ENCODE data around the gene SLC16A7. TPM values are rescaled to one million over a fixed set of nuclear protein-coding genes. Genes with fewer than 3 reads are reported as not detected.
"Not testable (repeated sequence)": the region's sequence is repeated elsewhere in the genome, so short reads cannot be mapped to it uniquely, and the experiment has no call there.

Gene SLC16A7
- total RNA-seq, 1 donor from 2014 or later: 10.0 TPM

DNA sequence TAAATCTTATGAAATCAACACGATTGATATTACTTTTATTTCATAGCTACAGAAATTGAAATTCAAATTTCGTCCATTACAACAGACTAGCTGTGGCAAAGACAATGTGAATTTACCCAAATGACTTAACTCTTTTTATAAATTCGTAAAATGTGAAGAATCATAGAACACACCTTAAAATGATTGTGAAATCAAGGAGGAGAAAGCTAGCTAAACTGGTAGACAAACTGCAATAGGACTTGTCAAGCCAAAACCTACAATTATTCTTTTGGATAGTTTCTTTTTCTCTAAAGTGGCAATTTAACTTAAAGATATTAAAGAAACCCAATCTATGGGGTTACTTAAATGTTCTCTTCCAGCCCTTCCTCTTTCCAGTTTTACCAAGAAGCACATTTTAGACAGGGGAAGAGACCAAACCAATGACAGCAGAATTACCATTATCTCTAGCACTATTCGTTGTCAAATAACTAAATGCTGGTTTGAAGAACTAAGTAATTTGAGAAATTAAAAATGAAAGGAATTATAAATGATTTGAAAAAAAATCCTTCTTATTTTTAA, 807 bp upstream of the SLC16A7 start:
- TF ChIP-seq, protein P1, sequence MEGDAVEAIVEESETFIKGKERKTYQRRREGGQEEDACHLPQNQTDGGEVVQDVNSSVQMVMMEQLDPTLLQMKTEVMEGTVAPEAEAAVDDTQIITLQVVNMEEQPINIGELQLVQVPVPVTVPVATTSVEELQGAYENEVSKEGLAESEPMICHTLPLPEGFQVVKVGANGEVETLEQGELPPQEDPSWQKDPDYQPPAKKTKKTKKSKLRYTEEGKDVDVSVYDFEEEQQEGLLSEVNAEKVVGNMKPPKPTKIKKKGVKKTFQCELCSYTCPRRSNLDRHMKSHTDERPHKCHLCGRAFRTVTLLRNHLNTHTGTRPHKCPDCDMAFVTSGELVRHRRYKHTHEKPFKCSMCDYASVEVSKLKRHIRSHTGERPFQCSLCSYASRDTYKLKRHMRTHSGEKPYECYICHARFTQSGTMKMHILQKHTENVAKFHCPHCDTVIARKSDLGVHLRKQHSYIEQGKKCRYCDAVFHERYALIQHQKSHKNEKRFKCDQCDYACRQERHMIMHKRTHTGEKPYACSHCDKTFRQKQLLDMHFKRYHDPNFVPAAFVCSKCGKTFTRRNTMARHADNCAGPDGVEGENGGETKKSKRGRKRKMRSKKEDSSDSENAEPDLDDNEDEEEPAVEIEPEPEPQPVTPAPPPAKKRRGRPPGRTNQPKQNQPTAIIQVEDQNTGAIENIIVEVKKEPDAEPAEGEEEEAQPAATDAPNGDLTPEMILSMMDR (IDR thresholded peaks at IDR 0.05; ENCODE audit: insufficient read depth, low read length, severe bottlenecking): no peak
- Histone ChIP-seq H3K4me3 (ENCODE audit: low read depth, low read length) (peak overlapping the region; percentile 75), H3K36me3 (ENCODE audit: control insufficient read depth, insufficient read depth, low read length) (no peaks in the 10 kb centered on the region), H3K27me3 (ENCODE audit: control insufficient read depth, insufficient read depth, low read length) (no peaks in the 10 kb centered on the region)
- DNase-seq (ENCODE audit: low read depth) (peak; percentile 20), FAIRE-seq (no peak)

DNA sequence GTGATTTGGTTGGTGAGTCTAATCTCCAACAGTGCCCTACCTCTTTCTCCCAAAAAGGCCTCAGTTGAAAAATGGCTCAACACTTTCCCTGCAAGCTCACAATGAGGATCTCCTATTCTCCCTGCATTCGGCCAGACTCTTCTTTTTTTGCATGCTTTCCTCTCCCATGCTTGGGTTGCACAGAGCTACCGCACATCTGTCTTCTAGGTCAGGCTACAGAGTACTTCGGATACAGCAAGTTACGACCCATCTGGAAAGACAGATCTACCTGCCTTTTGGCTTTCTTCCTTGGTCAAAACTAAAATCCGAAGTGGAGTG, 305 bp upstream of the SLC16A7 start:
- Histone ChIP-seq H3K27me3 (ENCODE audit: control insufficient read depth, insufficient read depth, low read length) (no peaks in the 10 kb centered on the region), H3K4me3 (ENCODE audit: low read depth, low read length) (peak overlapping the region; percentile 75), H3K36me3 (ENCODE audit: control insufficient read depth, insufficient read depth, low read length) (no peaks in the 10 kb centered on the region)
- FAIRE-seq: no peak
- DNase-seq (ENCODE audit: low read depth): no peak
- TF ChIP-seq, protein P1 (IDR thresholded peaks at IDR 0.05; ENCODE audit: insufficient read depth, low read length, severe bottlenecking): no peak

DNA sequence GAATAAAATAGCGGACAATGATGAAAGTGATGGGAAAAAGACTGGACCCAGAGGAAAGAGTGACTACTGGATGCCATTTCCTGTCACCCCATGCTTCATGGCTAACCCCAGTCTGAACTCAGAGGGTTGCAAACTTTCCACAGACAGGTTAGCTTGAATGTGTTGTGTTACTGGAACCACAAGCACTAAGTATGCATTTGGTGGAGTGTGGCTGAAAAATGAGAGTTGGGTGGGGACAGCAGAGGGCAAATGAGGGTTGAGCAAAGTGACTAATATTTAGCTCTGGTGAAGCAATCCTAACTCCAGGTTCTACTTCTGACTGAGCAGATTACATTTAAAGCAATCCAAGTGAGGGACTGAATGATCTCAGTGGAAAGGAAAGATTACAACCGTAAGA, 1.6 kb downstream of the SLC16A7 start:
- DNase-seq (ENCODE audit: low read depth): peak; percentile 97
- peak overlapping the region; percentile 75 for H3K4me3 ChIP-seq (ENCODE audit: low read depth, low read length)
- H3K27me3 ChIP-seq (ENCODE audit: control insufficient read depth, insufficient read depth, low read length): no peaks in the 10 kb centered on the region
- TF ChIP-seq, protein P1 (IDR thresholded peaks at IDR 0.05; ENCODE audit: insufficient read depth, low read length, severe bottlenecking): no peak
- no peaks in the 10 kb centered on the region for H3K36me3 ChIP-seq (ENCODE audit: control insufficient read depth, insufficient read depth, low read length)
- no peak for FAIRE-seq

DNA sequence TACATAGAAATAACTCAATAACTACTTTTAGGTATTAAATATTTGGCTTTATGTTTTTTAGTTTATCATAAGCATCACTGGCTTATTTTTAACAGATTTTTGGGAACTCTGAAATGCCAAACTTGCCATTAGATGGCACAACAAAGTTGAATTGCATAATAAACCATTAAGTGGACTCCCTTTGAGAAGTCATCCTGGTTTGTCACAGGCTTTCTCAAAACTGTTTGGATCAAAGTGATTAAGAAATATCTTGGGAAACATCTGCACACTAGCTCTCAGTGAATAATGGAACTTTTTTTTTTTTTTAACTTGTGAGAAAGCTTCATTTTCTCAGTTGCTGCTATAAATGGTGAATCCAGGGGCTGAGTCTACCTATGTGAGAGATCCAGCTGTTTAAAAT, 4.3 kb downstream of the SLC16A7 start:
- TF ChIP-seq, protein P1 (IDR thresholded peaks at IDR 0.05; ENCODE audit: insufficient read depth, low read length, severe bottlenecking): no peak
- DNase-seq (ENCODE audit: low read depth) (no peak), FAIRE-seq (no peak)
- Histone ChIP-seq H3K36me3 (ENCODE audit: control insufficient read depth, insufficient read depth, low read length) (no peaks in the 10 kb centered on the region), H3K27me3 (ENCODE audit: control insufficient read depth, insufficient read depth, low read length) (no peaks in the 10 kb centered on the region), H3K4me3 (ENCODE audit: low read depth, low read length) (no peak overlapping the region)

DNA sequence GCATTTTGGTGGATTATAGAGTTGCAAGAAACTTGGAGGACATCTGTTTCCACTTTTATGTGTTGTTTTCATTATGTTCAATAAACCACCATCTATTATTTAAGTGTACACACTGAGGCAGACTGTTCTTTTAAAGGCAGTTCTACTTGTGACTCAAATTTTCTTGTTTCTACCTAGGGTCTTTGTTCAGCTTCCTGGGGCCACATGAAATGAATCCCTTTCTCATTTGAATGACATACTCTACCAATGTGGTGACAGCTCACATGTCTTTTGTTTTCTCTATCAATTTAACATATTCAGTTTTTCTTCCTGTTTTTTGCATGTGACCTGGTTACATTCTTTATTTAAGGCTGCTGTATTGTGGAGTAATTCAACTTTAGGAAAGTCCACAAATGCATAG, 7.9 kb downstream of the SLC16A7 start:
- no peak for FAIRE-seq
- DNase-seq (ENCODE audit: low read depth): no peak
- Histone ChIP-seq H3K36me3 (ENCODE audit: control insufficient read depth, insufficient read depth, low read length) (no peaks in the 10 kb centered on the region), H3K27me3 (ENCODE audit: control insufficient read depth, insufficient read depth, low read length) (no peaks in the 10 kb centered on the region), H3K4me3 (ENCODE audit: low read depth, low read length) (no peak overlapping the region)
- TF ChIP-seq, protein P1 (IDR thresholded peaks at IDR 0.05; ENCODE audit: insufficient read depth, low read length, severe bottlenecking): no peak

DNA sequence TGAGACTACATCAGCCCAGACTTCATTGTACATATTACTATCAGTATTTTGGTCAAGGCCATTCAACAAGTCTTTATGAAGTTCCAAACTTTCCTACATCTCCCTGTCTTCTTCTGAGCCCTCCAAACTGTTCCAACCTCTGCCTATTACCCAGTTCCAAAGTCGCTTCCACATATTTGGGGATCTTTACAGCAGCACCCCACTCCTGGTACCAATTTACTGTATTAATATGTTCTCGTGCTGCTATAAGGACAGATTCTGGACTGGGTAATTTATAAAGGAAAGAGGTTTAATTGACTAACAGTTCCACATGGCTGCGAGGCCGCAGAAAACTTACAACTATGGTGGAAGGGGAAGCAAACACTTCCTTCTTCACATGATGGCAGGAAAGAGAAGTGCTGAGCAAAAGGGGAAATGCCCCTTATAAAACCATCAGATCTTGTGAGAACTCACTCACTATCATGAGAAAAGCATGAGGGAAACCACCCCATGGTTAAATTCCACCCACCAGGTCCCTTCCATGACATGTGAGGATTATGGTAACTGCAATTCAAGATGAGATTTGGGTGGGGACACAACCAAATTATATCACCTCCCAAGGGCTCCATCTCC, 17.1 kb downstream of the SLC16A7 start:
- H3K4me3 ChIP-seq (ENCODE audit: low read depth, low read length); H3K36me3 ChIP-seq (ENCODE audit: control insufficient read depth, insufficient read depth, low read length); DNase-seq (ENCODE audit: low read depth); H3K27me3 ChIP-seq (ENCODE audit: control insufficient read depth, insufficient read depth, low read length); FAIRE-seq: not testable (repeated sequence)

Measured in bronchial epithelial cell (primary cell).